ENCODE data around the gene SOBP.

SOBP gene

DNA sequence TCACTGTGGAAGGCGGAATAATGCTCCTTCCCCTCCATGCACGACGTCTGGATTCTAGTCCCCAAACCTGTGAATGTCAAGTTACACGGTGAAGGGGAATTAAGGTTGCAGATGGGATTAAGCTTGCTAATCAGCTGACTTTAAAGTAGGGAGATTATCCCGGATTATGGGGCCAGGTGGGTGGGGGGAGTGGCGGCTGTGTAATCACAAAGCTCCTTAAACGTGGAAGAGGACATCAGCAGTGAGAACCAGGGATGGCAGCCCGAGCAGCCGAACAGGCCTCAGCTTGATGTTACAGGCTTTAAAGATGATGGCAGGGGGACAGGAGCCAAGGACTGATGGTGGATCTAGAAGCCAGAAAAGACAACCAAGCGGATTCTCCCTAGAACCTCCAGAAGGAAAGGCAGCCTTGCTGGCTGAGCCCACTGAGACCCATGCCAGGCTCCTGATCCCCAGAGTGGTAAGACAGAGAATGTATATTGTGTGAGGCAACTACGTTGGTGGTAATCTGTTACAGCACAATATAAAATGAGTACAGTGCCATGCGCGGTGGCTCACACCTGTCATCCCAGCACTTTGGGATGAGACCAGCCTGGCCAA lies 216.7 kb downstream of the SOBP start:
- H3K9ac ChIP-seq (ENCODE audit: low read depth in 1 of 2, low read length in 2 of 2): no peak overlapping the region
- no peaks in the 10 kb centered on the region for H3K27me3 ChIP-seq (ENCODE audit: control insufficient read depth in 1 of 2, insufficient read depth in 2 of 2, low read length in 2 of 2)
- peaks cover 5 to 9% of the 10 kb centered on the region in 2 donors for H3K36me3 ChIP-seq (ENCODE audit: control insufficient read depth in 1 of 2, insufficient read depth in 2 of 2, low read length in 2 of 2)
- no peak overlapping the region for H3K4me3 ChIP-seq (ENCODE audit: low read depth in 1 of 2, low read length in 2 of 2)
- no peaks in the 10 kb centered on the region for H3K9me3 ChIP-seq (ENCODE audit: control insufficient read depth in 1 of 2, low read length in 2 of 2)
- H3K4me1 ChIP-seq (ENCODE audit: control insufficient read depth in 1 of 2, insufficient read depth in 2 of 2, low read length in 2 of 2): no peaks in the 10 kb centered on the region
- H3K27ac ChIP-seq (ENCODE audit: low read depth, low read length): no peak overlapping the region

DNA sequence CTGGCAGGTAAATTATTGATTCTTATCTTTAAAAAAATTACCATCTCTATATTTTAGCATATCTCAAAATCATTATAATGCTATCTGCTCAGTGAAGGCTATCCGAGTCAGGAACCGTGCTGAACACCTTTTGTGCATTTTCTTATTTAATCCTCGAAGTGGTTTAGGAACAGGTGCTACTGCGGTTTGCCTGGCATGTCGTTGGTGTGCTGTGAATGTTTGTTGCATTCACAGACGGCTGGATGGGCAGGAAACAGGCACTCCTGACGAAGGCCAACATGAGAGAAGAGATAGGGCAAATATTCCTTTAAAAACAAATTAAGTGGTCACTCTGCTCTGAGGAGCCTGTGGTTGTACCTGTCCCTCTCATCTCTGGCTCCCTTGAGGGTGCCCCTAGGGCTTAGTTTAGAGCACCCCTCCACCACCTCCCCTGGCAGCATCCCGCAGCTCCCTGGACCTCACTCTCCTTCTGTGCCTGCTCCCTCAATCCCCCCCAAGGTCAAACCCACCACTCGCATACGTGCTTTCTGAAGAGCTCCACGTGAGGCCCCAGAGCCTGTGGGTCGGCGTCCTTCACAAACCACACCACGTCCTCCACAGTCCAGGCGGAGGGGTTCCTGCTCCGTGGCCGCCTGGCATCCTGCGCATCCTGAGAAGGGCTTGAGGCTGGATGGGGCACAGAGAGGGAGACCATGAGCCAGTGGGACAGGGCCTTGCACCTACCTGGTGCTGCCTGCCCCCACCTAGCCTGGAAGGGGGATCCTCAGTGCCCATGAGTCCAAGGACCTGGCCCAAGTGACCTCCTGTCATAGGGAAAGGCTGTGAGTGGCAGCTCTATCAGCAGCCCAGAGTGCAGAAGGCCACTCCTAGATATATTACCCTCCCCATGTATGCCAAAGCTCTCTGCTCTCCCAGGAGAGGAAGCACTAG lies 217.7 kb downstream of the SOBP start:
- no peak overlapping the region for H3K9ac ChIP-seq (ENCODE audit: low read depth in 1 of 2, low read length in 2 of 2)
- no peak overlapping the region for H3K4me3 ChIP-seq (ENCODE audit: low read depth in 1 of 2, low read length in 2 of 2)
- peaks cover 7 to 8% of the 10 kb centered on the region in 2 donors for H3K4me1 ChIP-seq (ENCODE audit: control insufficient read depth in 1 of 2, insufficient read depth in 2 of 2, low read length in 2 of 2)
- peaks cover 5 to 9% of the 10 kb centered on the region in 2 donors for H3K36me3 ChIP-seq (ENCODE audit: control insufficient read depth in 1 of 2, insufficient read depth in 2 of 2, low read length in 2 of 2)
- no peak overlapping the region for H3K27ac ChIP-seq (ENCODE audit: low read depth, low read length)
- no peaks in the 10 kb centered on the region for H3K27me3 ChIP-seq (ENCODE audit: control insufficient read depth in 1 of 2, insufficient read depth in 2 of 2, low read length in 2 of 2)
- no peaks in the 10 kb centered on the region for H3K9me3 ChIP-seq (ENCODE audit: control insufficient read depth in 1 of 2, low read length in 2 of 2)

DNA sequence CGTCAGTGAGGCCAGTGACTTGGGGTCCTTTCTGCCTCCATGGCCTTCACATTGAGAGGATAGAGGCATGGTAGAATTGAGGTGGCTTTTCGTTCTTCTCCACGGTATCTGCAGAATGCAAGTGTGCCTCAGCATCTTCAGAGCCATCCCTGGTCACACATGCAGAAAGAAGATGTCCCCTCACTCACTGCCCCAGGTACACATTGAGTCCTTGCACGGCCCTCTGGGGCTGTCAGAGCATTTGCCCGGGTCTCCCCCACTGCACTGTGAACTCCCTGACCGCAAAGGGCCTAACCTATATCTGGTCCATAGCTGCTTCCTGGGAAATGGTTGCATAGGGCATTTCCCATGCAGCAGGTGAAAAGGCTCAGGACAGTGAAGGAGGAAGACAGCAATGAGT lies 218.5 kb downstream of the SOBP start:
- no peaks in the 10 kb centered on the region for H3K27me3 ChIP-seq (ENCODE audit: control insufficient read depth in 1 of 2, insufficient read depth in 2 of 2, low read length in 2 of 2)
- no peak overlapping the region for H3K9ac ChIP-seq (ENCODE audit: low read depth in 1 of 2, low read length in 2 of 2)
- peaks cover 5 to 9% of the 10 kb centered on the region in 2 donors for H3K36me3 ChIP-seq (ENCODE audit: control insufficient read depth in 1 of 2, insufficient read depth in 2 of 2, low read length in 2 of 2)
- H3K27ac ChIP-seq (ENCODE audit: low read depth, low read length): no peak overlapping the region
- no peak overlapping the region for H3K4me3 ChIP-seq (ENCODE audit: low read depth in 1 of 2, low read length in 2 of 2)
- no peaks in the 10 kb centered on the region for H3K9me3 ChIP-seq (ENCODE audit: control insufficient read depth in 1 of 2, low read length in 2 of 2)
- H3K4me1 ChIP-seq (ENCODE audit: control insufficient read depth in 1 of 2, insufficient read depth in 2 of 2, low read length in 2 of 2): peaks cover 14 to 15% of the 10 kb centered on the region in 2 donors

DNA sequence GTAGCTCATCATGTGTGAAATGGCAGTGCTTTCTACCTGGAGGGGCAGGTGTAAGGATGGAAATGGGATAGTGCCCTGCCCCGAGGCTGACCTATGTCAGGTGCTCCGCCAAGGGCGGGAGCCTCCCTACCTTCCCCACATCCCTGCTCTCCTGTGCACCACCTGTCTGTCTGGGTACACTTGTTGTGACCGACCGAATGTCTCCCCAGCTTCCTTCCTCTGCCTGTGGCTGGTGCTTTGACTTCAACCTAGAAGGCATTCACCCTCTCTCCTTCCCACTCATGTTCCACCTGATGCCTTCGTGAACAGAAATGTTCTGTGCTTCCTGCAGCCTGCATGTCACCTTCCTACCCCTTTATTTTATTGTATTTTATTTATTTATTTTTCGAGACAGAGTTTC lies 219.4 kb downstream of the SOBP start:
- peaks cover 5 to 6% of the 10 kb centered on the region in 2 donors for H3K36me3 ChIP-seq (ENCODE audit: control insufficient read depth in 1 of 2, insufficient read depth in 2 of 2, low read length in 2 of 2)
- peaks cover 18 to 19% of the 10 kb centered on the region in 2 donors for H3K4me1 ChIP-seq (ENCODE audit: control insufficient read depth in 1 of 2, insufficient read depth in 2 of 2, low read length in 2 of 2)
- no peak overlapping the region for H3K27ac ChIP-seq (ENCODE audit: low read depth, low read length)
- H3K9me3 ChIP-seq (ENCODE audit: control insufficient read depth in 1 of 2, low read length in 2 of 2): no peaks in the 10 kb centered on the region
- H3K9ac ChIP-seq (ENCODE audit: low read depth in 1 of 2, low read length in 2 of 2): no peak overlapping the region
- H3K27me3 ChIP-seq (ENCODE audit: control insufficient read depth in 1 of 2, insufficient read depth in 2 of 2, low read length in 2 of 2): no peaks in the 10 kb centered on the region
- no peak overlapping the region for H3K4me3 ChIP-seq (ENCODE audit: low read depth in 1 of 2, low read length in 2 of 2)

Data from duodenal mucosa (tissue), 2 donors.